Measurements from ENCODE around the gene LDAF1. TPM values are rescaled to one million over a fixed set of nuclear protein-coding genes. Genes with fewer than 3 reads are reported as not detected.

LDAF1 gene
- total RNA-seq, 1 experiment from 2014 or later, result 18.7 TPM

DNA sequence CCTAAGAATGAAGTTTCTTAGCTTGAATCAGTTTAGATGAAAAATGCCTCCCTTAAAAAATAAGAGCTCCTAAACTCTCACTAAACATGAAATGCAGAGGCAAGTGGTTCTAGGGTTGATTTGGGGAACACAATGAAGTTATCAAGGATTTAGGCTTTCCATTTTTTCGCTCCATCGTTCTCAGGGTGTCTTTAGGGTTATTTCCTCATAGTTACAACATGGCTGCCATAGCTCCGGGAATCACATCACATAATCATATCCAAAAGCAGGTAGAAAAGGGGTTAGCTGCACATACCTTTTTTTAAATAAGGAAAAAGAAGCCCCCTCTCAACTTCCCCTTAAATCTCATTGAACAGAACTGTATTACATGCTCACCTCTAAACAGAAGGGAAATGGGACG lies 31.5 kb downstream of the LDAF1 start:
- Histone ChIP-seq H3K4me1 (ENCODE audit: insufficient read depth, low read length) (no peaks in the 10 kb centered on the region), H4K91ac (ENCODE audit: insufficient read length, low read depth, low read length) (no peak overlapping the region), H2BK15ac (ENCODE audit: low read depth, low read length) (no peak overlapping the region), H3K56ac (ENCODE audit: insufficient read length, low read depth, low read length) (no peak overlapping the region), H3K23ac (ENCODE audit: insufficient read length, low read depth, low read length) (no peak overlapping the region), H2BK120ac (ENCODE audit: low read depth, low read length, poor library complexity, severe bottlenecking) (no peak overlapping the region), H3K79me2 (ENCODE audit: insufficient read depth, low read length) (no peaks in the 10 kb centered on the region), H3K4ac (ENCODE audit: low read depth, low read length) (no peak overlapping the region), H3K27me3 (ENCODE audit: insufficient read depth, low read length) (no peaks in the 10 kb centered on the region; the same call in 1 of the 2 replicates), H3K23me2 (ENCODE audit: insufficient read length, low read depth, low read length, poor library complexity, severe bottlenecking) (no peaks in the 10 kb centered on the region), H3K9me3 (ENCODE audit: control insufficient read depth, low read depth, low read length) (no peaks in the 10 kb centered on the region), H3K79me1 (ENCODE audit: insufficient read depth, low read depth, low read length, poor library complexity, severe bottlenecking) (no peaks in the 10 kb centered on the region), H2BK5ac (ENCODE audit: insufficient read length, low read length) (no peak overlapping the region), H2AFZ (ENCODE audit: low read length) (no peak overlapping the region), H3K9ac (ENCODE audit: extremely low read depth, insufficient read length, low read length) (no peak overlapping the region), H4K8ac (replicated peaks; ENCODE audit: insufficient read length, low read depth, low read length) (no peak overlapping the region), H2BK20ac (ENCODE audit: low read depth, low read length, poor library complexity, severe bottlenecking) (no peak overlapping the region), H4K20me1 (ENCODE audit: control insufficient read depth, insufficient read depth, insufficient read length) (no peaks in the 10 kb centered on the region), H3K14ac (ENCODE audit: insufficient read depth, low read length) (no peak overlapping the region), H3T11ph (ENCODE audit: low read length) (no peak overlapping the region), H2AK5ac (ENCODE audit: insufficient read length, low read length) (no peak overlapping the region), H4K5ac (ENCODE audit: insufficient read length, low read depth, low read length) (no peak overlapping the region), H3K4me2 (ENCODE audit: insufficient read depth, insufficient read length, low read length) (no peak overlapping the region), H3K18ac (ENCODE audit: insufficient read length, low read depth, low read length) (no peak overlapping the region), H3K27ac (ENCODE audit: insufficient read length, low read depth, low read length) (no peak overlapping the region), H2BK12ac (ENCODE audit: insufficient read length, low read depth, low read length) (no peak overlapping the region)
- WGBS (ENCODE audit: extremely low coverage, insufficient read length, low lambda C conversion rate), result no CpG with 5 or more reads among the region's 4 CpGs
- no peak for DNase-seq
- no peak overlapping the region for H3K27ac Mint-ChIP-seq
- H3K9me3 Mint-ChIP-seq, result peaks cover 0 to 3% of the 10 kb centered on the region in 2 experiments; a peak in 1 of 5 replicates
- H3K27me3 Mint-ChIP-seq (ENCODE audit: low read depth), result peaks cover 11% of the 10 kb centered on the region
- peaks cover 0 to 7% of the 10 kb centered on the region in 2 experiments; a peak in 2 of 4 replicates for H3K4me1 Mint-ChIP-seq
- H3K4me3 Mint-ChIP-seq, result no peak overlapping the region
- no peaks in the 10 kb centered on the region for H3K36me3 Mint-ChIP-seq (ENCODE audit: insufficient read depth in 1 of 3, low read depth in 3 of 3)
- TF ChIP-seq, protein P1, sequence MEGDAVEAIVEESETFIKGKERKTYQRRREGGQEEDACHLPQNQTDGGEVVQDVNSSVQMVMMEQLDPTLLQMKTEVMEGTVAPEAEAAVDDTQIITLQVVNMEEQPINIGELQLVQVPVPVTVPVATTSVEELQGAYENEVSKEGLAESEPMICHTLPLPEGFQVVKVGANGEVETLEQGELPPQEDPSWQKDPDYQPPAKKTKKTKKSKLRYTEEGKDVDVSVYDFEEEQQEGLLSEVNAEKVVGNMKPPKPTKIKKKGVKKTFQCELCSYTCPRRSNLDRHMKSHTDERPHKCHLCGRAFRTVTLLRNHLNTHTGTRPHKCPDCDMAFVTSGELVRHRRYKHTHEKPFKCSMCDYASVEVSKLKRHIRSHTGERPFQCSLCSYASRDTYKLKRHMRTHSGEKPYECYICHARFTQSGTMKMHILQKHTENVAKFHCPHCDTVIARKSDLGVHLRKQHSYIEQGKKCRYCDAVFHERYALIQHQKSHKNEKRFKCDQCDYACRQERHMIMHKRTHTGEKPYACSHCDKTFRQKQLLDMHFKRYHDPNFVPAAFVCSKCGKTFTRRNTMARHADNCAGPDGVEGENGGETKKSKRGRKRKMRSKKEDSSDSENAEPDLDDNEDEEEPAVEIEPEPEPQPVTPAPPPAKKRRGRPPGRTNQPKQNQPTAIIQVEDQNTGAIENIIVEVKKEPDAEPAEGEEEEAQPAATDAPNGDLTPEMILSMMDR (conservative IDR thresholded peaks at IDR 0.05), result no peak
